OCI-LY3 (cell line): ENCODE data around the gene ANKRD45.

Source experiments
- EZH2phosphoT487 ChIP-seq: fragments of 200-600 bp; shearing (Covaris generic); IDR thresholded peaks from 2 replicates; pipeline ENCODE4 v1.6.1; 2018; ENCODE audit warnings: antibody characterized with exemption, mixed run types, low read depth
- TF ChIP-seq, protein P1 (sequence below): fragments of 200-600, 300-600 bp; sonication (generic); IDR thresholded peaks from 2 replicates; pipeline ENCODE4 v1.5.1; 2014; ENCODE audit warnings: antibody characterized with exemption, low read length, low read depth

DNA sequence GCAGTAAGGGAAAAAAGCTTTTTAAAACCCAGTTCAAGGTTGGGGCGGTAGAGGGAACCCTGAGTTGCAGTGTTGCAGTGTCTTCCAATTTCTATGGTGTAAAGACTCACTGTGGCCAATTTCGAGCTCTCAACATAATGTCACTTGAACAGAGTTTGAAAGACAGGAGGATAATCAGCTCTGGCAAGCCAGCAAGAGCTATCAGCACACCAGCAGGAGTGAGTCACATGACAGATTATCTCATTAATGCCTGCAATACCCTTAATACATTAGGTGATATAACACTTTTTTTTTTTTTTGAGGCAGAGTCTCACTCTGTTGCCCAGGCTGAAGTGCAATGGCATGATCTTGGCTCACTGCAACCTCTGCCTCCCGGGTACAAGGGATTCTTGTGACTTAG is 89.6 kb downstream of the ANKRD45 start:
- TF ChIP-seq, protein P1, sequence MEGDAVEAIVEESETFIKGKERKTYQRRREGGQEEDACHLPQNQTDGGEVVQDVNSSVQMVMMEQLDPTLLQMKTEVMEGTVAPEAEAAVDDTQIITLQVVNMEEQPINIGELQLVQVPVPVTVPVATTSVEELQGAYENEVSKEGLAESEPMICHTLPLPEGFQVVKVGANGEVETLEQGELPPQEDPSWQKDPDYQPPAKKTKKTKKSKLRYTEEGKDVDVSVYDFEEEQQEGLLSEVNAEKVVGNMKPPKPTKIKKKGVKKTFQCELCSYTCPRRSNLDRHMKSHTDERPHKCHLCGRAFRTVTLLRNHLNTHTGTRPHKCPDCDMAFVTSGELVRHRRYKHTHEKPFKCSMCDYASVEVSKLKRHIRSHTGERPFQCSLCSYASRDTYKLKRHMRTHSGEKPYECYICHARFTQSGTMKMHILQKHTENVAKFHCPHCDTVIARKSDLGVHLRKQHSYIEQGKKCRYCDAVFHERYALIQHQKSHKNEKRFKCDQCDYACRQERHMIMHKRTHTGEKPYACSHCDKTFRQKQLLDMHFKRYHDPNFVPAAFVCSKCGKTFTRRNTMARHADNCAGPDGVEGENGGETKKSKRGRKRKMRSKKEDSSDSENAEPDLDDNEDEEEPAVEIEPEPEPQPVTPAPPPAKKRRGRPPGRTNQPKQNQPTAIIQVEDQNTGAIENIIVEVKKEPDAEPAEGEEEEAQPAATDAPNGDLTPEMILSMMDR = no peak
- no peak for TF ChIP-seq EZH2phosphoT487
